Stimulated activated CD4-positive, alpha-beta T cell treated with anti-CD3 and anti-CD28 coated beads, TNF-alpha, amount 100 ng/mL, for 1 hour (primary cell): ENCODE results near the gene PALD1.
"Not testable (repeated sequence)": the region's sequence is repeated elsewhere in the genome, so short reads cannot be mapped to it uniquely, and the experiment has no call there.

ENCODE experiments used
- DNase-seq, 3 donors: peaks; one replicate each; pipeline ENCODE4 v3.0.0-alpha.2; 2020; ENCODE audit warnings: low read depth in 3 of 3, low spot score in 1 of 3

PALD1 gene

GRCh38 chr10:70568781-70569495 is 90.4 kb downstream of the PALD1 start:
- no peak for DNase-seq

DNA sequence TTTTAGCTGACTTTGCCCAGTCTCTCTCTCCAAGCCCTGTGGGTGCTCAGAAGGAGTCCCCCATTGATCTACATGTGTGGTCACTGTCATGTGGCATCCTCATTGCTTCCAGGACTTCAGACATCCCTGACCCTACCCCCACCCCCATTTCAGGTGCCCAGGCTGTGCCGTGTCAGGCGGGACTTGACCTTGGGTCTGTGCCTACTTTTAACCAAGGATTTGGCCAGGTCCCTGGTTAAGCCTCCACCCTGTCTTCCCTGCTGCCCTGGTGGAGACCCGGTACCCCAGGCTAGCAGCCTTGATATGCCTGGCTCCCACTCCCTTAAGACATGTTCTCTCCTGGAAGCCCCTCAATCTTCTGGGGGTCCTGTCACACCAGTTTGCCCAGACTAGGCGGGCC is 92.7 kb downstream of the PALD1 start:
- no peak for DNase-seq

DNA sequence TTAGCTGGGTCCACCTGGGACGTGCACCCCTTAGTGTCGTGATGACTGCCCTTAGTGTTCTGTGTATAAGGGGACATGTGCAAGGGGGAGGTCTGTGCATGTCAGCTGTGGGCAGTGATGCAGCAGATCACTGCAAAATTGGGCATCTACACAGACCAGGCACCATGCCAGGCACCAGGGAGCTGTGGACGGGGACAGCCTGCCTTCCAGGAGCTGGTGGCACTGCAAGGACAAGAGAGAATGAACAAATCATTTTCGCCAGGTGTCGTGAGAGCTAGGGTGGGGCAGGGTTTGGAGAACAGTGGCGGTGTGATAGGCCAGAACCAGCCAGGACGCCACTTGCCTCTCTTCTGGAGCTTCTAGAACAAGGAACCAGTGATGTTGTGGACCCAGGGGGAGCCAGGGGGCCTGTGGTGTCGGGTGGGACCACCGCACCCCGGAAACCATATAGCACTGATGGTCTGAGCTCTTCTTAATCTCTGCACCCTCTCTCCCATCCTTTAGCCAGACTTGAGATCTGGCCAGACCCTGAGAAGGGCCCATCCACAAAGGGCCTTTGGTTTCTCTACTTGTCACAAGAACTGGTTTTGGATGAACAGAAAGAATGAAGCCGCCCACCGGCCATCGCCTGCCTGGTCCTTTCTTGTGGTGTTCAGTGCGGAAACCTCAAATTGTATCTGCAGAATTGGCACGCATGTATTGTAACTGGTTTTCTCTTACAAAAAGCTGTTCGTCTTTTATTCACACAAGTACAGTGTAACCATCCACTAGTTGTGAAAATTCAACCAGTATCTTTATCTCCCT is 93.3 kb downstream of the PALD1 start:
- no peak for DNase-seq

DNA sequence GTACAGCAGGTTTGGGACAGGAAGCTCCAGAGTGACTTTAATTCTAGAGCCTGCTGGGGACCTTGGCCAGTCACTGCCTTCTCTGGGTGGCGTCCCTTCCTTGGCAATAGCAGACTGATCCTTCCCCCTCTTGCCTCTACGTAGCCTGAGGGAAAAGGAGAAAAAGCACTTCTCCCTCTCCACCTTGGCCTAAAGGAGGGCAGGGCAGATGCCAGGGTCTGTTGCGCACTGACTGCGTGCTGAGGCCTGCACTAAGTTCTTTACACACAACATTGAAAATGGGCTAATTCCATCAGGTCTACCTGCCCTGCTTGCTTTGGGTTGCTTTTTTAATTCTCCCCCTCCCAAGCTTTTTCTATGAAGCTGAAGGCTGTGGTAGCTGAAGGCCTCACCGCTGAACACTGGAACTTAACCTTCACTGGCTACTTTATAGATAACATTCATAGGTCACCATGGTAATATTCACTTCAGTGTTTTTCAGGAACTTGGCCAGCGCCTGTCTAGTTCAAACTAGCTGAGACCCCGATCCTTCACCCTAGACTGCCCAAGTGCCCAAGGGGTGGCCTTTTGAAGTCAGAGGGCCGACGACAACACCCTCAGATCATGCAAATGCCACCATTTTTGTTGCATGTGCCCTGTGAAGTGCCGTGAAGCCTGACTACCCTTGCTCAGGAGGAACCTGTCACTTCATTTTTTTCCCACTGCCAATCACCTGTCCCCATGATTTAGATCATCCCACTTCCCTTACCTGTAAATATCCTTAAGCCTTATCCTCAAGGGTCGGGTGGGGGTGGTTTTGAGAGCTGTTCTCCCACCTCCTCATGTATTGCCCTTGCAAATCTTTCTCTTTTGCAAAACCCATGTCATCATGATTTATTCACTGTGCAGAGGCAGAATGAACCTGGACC is 95.3 kb downstream of the PALD1 start:
- no peak for DNase-seq

GRCh38 chr10:70575486-70575873 is 96.9 kb downstream of the PALD1 start:
- DNase-seq = no peak

DNA sequence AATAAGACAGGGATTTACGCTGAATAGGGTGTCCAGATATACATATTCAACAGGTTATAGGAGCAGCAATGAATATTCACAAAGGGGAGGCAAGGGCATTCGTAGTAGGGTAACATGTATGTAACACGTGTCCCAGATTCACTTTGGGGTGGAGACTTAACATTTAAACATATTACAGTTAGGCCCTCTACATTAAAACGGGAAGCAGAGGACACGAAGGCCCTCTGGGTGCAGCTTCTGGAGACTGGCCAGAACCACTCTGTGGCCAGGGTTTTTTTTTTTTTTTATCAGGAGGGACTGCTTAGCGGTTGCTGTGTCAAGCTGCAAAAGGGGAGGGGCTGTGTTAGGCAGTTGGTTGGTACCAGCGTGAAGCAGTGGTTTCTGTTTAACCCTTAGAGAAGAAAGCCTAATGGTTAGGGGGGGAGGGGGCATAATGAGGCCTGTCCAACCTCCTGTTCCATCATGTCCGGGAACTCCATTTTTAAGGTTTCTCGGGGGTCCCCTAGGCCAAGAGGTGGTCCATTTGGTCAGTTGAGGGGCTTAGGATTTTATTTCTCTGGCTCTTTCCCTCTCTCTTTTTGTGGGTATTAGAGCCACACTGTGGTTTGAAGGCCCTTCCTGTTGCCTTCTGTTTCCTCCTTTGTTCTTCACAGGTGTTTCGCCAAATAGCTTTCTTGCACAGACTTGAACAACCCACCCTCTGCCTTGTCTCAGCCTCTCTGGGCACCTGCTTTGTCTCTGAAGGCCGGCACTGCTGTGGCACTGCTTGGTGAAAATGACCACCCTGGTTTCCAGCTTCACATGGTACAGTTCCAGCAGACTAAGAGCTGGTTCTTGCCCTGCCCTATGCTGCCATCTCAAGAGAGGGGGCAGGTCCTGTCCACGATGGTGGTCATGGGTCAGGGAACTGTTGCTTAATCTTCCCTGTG is 97.6 kb downstream of the PALD1 start:
- DNase-seq = no peak

GRCh38 chr10:70576803-70577517 is 98.4 kb downstream of the PALD1 start:
- no peak for DNase-seq

DNA sequence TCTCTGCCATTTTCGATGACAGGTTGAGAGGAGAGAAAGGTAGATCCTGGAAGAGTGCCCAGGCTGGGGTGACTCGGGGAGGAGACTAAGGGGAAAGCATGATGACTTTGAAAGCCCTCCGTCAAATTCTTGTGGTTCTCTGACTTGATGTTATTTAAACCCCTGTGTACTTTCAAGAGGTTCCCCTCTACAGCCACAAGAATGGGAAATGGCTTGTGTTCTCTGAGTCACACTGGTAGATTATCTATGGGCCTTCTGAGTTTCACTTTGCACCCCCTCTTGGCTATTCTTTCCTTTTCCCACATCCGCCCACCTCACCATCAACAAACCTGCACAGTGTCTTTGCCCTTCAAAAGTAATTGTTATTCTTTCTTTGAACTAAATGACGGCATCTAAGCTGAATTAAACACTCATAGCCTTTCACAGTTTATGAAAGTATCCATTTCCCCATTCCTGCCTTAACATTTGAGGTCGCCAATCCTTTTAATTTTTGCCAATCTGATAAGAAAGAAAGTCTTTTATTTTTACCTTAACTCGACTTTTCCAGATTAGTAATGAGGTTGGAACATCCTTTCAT is 99.9 kb downstream of the PALD1 start:
- DNase-seq = peak; percentile 13 to 17 (median 16)

GRCh38 chr10:70579234-70580002 is 100.9 kb downstream of the PALD1 start:
- DNase-seq = no peak

DNA sequence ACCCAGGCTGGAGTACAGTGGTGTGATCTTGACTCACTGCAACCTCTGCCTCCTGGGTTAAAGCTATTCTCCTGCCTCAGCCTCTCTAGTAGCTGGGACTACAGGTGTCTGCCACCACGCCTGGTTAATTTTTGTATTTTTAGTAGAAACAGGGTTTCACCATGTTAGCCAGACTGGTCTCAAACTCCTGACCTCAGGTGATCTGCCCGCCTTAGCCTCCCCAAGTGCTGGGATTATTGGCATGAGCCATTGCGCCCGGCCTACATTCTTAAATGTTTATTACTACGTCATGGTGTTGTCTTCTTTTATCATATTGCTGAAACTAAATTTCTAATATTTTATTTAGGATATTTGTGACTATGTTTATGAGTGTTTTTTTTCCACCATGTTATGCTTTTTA is 102.6 kb downstream of the PALD1 start:
- not testable (repeated sequence) for DNase-seq

GRCh38 chr10:70582793-70583668 is 104.5 kb downstream of the PALD1 start:
- DNase-seq = no peak

- DNase-seq = no peak
Observed at GRCh38 chr10:70583669-70584037, 105.1 kb downstream of the PALD1 start.

DNA sequence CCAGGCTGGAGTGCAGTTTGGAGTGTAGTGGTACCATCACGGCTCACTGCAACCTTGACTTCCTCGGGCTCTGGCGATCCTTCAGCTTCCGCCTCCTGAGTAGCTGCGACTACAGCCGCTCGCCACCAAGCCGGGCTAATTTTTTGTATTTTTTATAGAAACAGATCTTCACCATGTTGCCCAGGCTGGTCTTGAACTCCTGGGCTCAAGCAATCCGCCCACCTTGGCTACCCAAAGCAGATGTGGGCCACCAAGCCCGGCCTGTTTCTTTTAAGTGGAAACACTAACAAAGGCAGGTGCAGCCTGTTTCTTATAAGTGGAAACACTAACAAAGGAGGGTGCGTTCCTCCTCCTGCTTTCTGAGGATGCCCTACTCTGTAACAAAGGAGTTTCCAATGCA is 105.8 kb downstream of the PALD1 start:
- no peak for DNase-seq

DNA sequence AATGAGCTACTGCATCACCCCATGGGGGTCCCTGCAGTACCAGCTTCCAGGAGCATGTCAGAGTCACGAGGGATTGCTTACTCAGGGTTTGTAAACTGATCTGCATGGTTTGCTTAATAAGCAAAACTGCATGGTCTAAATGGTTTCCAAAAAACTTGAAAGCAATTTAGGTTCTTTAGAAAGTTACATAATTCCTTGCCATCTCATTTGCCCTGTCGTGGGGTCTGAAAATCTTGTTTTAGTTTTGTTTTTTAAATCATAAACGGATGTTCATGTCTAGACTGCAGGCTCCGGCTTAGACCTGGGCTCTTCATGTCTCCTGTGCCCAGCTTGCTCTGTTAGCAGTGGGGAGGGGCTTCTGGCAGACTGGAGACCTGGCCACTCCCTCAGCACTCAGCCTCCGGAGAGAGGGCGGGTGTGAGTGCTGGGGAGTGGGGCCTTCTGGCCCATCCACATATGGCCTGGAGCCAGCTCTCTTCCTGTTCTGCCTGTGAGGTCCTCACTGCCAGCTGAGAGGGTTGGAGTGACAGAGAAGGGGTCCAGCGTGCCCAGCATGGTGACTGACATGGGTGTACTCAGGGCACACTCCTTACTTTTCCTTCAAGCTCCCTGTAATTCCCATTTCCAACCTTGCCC is 106.5 kb downstream of the PALD1 start:
- no peak for DNase-seq

DNA sequence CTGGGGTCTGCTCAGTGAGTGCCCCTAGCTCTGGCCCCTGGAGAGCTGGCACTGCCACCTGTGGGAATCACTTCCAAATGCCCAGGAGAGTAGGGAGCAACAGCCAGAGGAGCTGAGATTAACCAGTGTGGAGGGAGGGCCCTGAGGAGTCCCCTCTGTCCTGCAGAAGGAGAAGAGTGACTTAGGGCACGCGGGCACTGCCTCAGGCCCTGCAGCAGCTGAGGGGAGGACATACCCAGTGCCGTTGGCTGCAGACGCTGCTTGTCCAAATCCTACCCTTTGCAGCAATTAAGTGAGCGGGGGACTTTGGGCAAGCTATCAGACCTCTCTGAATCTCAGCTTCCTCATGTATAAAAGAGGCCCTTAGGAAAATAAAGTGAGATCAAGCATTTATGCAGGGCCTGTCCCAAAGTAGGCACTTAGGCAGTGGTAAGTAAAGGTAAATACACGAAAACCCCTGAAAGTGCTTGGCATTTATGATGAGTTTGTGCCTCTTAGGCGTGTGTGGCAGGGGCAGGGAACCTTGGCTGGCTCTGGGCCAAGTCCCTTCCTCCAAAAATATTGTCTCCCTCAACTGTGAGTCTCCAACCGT is 107.1 kb downstream of the PALD1 start:
- DNase-seq = no peak

DNA sequence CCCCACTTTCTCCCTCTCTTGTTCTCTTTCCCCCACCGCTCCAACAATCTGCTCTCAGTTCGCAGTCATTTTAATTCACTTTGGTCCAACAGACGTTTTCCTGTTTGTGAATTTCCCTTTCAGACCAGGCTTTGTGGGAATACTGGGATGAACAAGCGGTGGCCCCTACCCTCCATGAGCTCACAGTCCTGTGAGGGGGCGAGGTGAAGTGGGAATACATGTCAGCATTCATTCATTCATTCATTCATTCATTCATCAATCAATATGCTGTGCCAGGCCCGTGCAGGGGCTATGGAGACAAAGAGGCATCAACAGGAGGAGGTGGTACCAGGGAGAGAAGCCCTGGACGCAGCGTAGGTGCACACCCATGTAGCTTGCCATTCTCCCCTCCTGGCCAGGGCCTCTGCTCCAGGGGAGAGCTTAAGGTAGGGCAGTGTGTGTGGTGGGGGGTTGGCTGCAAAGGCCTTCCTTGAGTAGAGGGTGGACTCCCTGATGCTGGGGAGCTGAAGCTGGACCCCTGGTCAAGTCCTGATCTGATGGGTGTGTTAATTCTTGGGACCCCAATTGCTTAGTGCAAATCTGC is 107.9 kb downstream of the PALD1 start:
- no peak for DNase-seq
